Adipocyte (in vitro differentiated cells): ENCODE data around the gene CIBAR2.
"Not testable (repeated sequence)": the region's sequence is repeated elsewhere in the genome, so short reads cannot be mapped to it uniquely, and the experiment has no call there.

Experiments
- DNase-seq: peaks from one replicate; pipeline ENCODE4 v3.0.0-alpha.2; 2015; ENCODE audit warnings: low read depth
- H3K27me3 ChIP-seq: replicated peaks from 2 replicates; pipeline ENCODE4 v1.7.0; 2013; ENCODE audit warnings: mild to moderate bottlenecking, low read length, moderate library complexity; ENCODE audit not compliant: control insufficient read depth, insufficient read depth
- H3K36me3 ChIP-seq: 2 replicates; pipeline ENCODE4 v1.7.0; 2013; ENCODE audit warnings: low read length, mild to moderate bottlenecking, moderate library complexity; ENCODE audit not compliant: control insufficient read depth, insufficient read depth, severe bottlenecking
- H3K4me1 ChIP-seq: 2 replicates; pipeline ENCODE4 v1.7.0; 2013; ENCODE audit warnings: mild to moderate bottlenecking, low read length, moderate library complexity; ENCODE audit not compliant: control insufficient read depth, insufficient read depth
- H3K4me3 ChIP-seq: 2 replicates; pipeline ENCODE4 v1.7.0; 2013; ENCODE audit warnings: mild to moderate bottlenecking, low read length, moderate library complexity
- H3K9ac ChIP-seq: 2 replicates; pipeline ENCODE4 v1.7.0; 2013; ENCODE audit warnings: mild to moderate bottlenecking, low read length, moderate library complexity
- H3K9me3 ChIP-seq: 2 replicates; pipeline ENCODE4 v1.7.0; 2013; ENCODE audit warnings: mild to moderate bottlenecking, low read length, moderate library complexity; ENCODE audit not compliant: control insufficient read depth

CIBAR2 gene

GRCh38 chr16:85125570-85126393 lies 13.5 kb upstream of the CIBAR2 start:
- H3K9me3 ChIP-seq: no peaks in the 10 kb centered on the region
- H3K36me3 ChIP-seq: no peaks in the 10 kb centered on the region
- peaks cover 28% of the 10 kb centered on the region for H3K4me1 ChIP-seq
- H3K9ac ChIP-seq: no peak overlapping the region
- H3K27me3 ChIP-seq: no peaks in the 10 kb centered on the region
- H3K4me3 ChIP-seq: no peak overlapping the region
- no peak for DNase-seq

GRCh38 chr16:85124636-85125346 lies 12.5 kb upstream of the CIBAR2 start:
- H3K4me3 ChIP-seq: no peak overlapping the region
- no peaks in the 10 kb centered on the region for H3K36me3 ChIP-seq
- peak overlapping the region; percentile 85 for H3K9ac ChIP-seq
- no peak for DNase-seq
- H3K27me3 ChIP-seq: no peaks in the 10 kb centered on the region
- no peaks in the 10 kb centered on the region for H3K9me3 ChIP-seq
- peaks cover 18% of the 10 kb centered on the region for H3K4me1 ChIP-seq

- no peaks in the 10 kb centered on the region for H3K9me3 ChIP-seq
- DNase-seq: peak; percentile 84
- H3K27me3 ChIP-seq: no peaks in the 10 kb centered on the region
- H3K4me3 ChIP-seq: peak overlapping the region; percentile 73
- peak overlapping the region; percentile 85 for H3K9ac ChIP-seq
- H3K4me1 ChIP-seq: peaks cover 16% of the 10 kb centered on the region
- no peaks in the 10 kb centered on the region for H3K36me3 ChIP-seq
Observed at GRCh38 chr16:85123891-85124635, 11.8 kb upstream of the CIBAR2 start.

- H3K27me3 ChIP-seq, DNase-seq, H3K36me3 ChIP-seq, H3K9me3 ChIP-seq: not testable (repeated sequence)
- Histone ChIP-seq H3K4me3 (peak overlapping the region; percentile 73), H3K9ac (peak overlapping the region; percentile 85), H3K4me1 (peaks cover 16% of the 10 kb centered on the region)
Observed at GRCh38 chr16:85123441-85123840, 11.2 kb upstream of the CIBAR2 start.

- Histone ChIP-seq H3K27me3 (no peaks in the 10 kb centered on the region), H3K9ac (no peak overlapping the region), H3K36me3 (no peaks in the 10 kb centered on the region), H3K4me1 (peaks cover 23% of the 10 kb centered on the region), H3K9me3 (no peaks in the 10 kb centered on the region), H3K4me3 (no peak overlapping the region)
- DNase-seq: no peak
Observed at GRCh38 chr16:85120006-85120340, 7.7 kb upstream of the CIBAR2 start.

GRCh38 chr16:85117418-85117817 lies 5.1 kb upstream of the CIBAR2 start:
- Histone ChIP-seq H3K4me3 (no peak overlapping the region), H3K9me3 (no peaks in the 10 kb centered on the region), H3K27me3 (no peaks in the 10 kb centered on the region), H3K9ac (no peak overlapping the region), H3K4me1 (peaks cover 19% of the 10 kb centered on the region), H3K36me3 (no peaks in the 10 kb centered on the region)
- no peak for DNase-seq

GRCh38 chr16:85114909-85115567 lies 2.8 kb upstream of the CIBAR2 start:
- no peaks in the 10 kb centered on the region for H3K36me3 ChIP-seq

GRCh38 chr16:85113913-85114312 lies 1.6 kb upstream of the CIBAR2 start:
- H3K36me3 ChIP-seq: no peaks in the 10 kb centered on the region
- H3K4me1 ChIP-seq: peaks cover 19% of the 10 kb centered on the region
- H3K9me3 ChIP-seq: no peaks in the 10 kb centered on the region
- no peak overlapping the region for H3K4me3 ChIP-seq
- no peak for DNase-seq
- peaks cover 3% of the 10 kb centered on the region for H3K27me3 ChIP-seq
- no peak overlapping the region for H3K9ac ChIP-seq

More at GRCh38 chr16:85114909-85115567, 2.8 kb upstream of the CIBAR2 start:
- Histone ChIP-seq H3K9me3 (no peaks in the 10 kb centered on the region), H3K4me1 (peaks cover 19% of the 10 kb centered on the region), H3K9ac (peak overlapping the region; percentile 79), H3K27me3 (peaks cover 3% of the 10 kb centered on the region), H3K4me3 (peak overlapping the region; percentile 32)
- DNase-seq: peak; percentile 90

- no peak for DNase-seq
- H3K27me3 ChIP-seq: peaks cover 3% of the 10 kb centered on the region
Observed at GRCh38 chr16:85113168-85113733, 979 bp upstream of the CIBAR2 start.

GRCh38 chr16:85111184-85111583 lies 1.1 kb downstream of the CIBAR2 start:
- Histone ChIP-seq H3K4me1 (peaks cover 10% of the 10 kb centered on the region), H3K9ac (no peak overlapping the region), H3K27me3 (peaks cover 22% of the 10 kb centered on the region), H3K4me3 (no peak overlapping the region), H3K9me3 (no peaks in the 10 kb centered on the region), H3K36me3 (no peaks in the 10 kb centered on the region)
- no peak for DNase-seq

More at GRCh38 chr16:85113168-85113733, 979 bp upstream of the CIBAR2 start:
- Histone ChIP-seq H3K36me3 (no peaks in the 10 kb centered on the region), H3K4me3 (no peak overlapping the region), H3K9ac (no peak overlapping the region), H3K4me1 (peaks cover 19% of the 10 kb centered on the region), H3K9me3 (no peaks in the 10 kb centered on the region)
